ENCODE measurements around the gene CYB5D1.

DNA sequence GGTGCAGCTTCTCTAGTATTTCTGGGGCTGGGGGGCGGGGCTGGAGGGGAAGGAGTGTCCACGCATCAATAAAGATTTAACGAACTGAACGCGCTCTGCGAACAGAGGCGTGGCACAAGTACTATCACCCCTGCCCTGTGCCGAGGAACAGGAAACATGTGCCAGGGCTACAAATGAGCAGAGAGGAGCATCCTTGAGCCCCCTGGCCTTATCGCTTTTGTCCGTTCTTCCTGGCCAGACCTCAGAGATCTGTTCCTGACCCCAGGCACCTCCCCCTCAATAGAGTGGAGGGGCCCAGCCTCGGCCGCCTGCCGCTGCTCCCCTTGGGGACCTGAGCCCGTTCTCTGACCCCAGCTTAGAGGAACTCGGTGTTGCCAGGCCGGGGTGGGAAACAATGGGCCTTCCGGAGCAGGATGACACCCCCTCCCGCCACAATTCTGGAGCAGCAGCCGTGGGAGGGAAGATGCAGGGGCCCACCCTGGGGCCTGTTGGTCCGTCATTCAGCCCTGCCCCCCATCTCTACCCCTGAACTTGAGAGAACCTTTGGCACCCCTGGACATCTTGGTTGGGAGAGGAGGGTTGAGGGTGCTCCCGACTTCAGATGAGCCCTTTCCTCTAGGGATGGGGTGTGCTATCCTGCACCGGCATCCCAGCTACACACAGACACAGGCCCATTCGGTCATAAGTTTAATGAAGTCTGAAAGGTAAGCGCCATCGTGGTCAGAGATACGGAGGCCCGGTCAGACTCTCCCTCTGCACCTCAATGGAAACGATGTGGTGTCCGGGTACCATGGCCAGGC, 1.6 kb upstream of the CYB5D1 start:
- TF ChIP-seq, protein P1, sequence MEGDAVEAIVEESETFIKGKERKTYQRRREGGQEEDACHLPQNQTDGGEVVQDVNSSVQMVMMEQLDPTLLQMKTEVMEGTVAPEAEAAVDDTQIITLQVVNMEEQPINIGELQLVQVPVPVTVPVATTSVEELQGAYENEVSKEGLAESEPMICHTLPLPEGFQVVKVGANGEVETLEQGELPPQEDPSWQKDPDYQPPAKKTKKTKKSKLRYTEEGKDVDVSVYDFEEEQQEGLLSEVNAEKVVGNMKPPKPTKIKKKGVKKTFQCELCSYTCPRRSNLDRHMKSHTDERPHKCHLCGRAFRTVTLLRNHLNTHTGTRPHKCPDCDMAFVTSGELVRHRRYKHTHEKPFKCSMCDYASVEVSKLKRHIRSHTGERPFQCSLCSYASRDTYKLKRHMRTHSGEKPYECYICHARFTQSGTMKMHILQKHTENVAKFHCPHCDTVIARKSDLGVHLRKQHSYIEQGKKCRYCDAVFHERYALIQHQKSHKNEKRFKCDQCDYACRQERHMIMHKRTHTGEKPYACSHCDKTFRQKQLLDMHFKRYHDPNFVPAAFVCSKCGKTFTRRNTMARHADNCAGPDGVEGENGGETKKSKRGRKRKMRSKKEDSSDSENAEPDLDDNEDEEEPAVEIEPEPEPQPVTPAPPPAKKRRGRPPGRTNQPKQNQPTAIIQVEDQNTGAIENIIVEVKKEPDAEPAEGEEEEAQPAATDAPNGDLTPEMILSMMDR (IDR thresholded peaks at IDR 0.05): no peak
- no peak for TF ChIP-seq POLR2A (IDR thresholded peaks at IDR 0.05)

Data from thyroid gland (tissue), 4 donors.